Tibial artery (tissue), 4 donors: ENCODE measurements around the gene SMAD3.
"Not testable (repeated sequence)": the region's sequence is repeated elsewhere in the genome, so short reads cannot be mapped to it uniquely, and the experiment has no call there.

Source experiments
- DNase-seq, 2 donors: peaks; one replicate each; pipeline ENCODE4 v3.0.0-alpha.2; 2019
- H3K27ac ChIP-seq, 2 donors: fragments of 200-600 bp; sonication (generic) in 1 of 2; 1 replicate in 1 of 2; 2 replicates in 1 of 2; pipeline ENCODE4 v1.5.1; 2018 to 2019; ENCODE audit warnings: mild to moderate bottlenecking in 1 of 2
- H3K27me3 ChIP-seq, 2 donors: fragments of 200-600 bp; sonication (generic) in 1 of 2; one replicate each; pipeline versions ENCODE4 v1.5.1 to v1.6.0; 2016 to 2019
- H3K36me3 ChIP-seq, 3 donors: fragments of 200-600 bp; sonication (generic) in 2 of 3; one replicate each; pipeline ENCODE4 v1.5.1; 2016 to 2019; ENCODE audit warnings: mild to moderate bottlenecking in 2 of 3
- H3K4me1 ChIP-seq, 4 donors: fragments of 200-600 bp; sonication (generic) in 2 of 4; 1 replicate in 3 of 4; 2 replicates in 1 of 4; pipeline ENCODE4 v1.5.1; 2016 to 2019
- H3K4me3 ChIP-seq, 2 donors: fragments of 200-600 bp; sonication (generic) in 1 of 2; 1 replicate in 1 of 2; 2 replicates in 1 of 2; pipeline ENCODE4 v1.5.1; 2018 to 2019; ENCODE audit warnings: mild to moderate bottlenecking in 2 of 2
- H3K9me3 ChIP-seq, 3 donors: fragments of 200-600 bp; sonication (generic) in 1 of 3; one replicate each; pipeline ENCODE4 v1.5.1; 2016 to 2019
- CTCF ChIP-seq, 2 experiments: fragments of 200-600 bp in 1 of 2; fragments of 450-650 bp in 1 of 2; IDR thresholded peaks; one replicate each; pipeline ENCODE4 v1.5.1; 2017 to 2019; ENCODE audit warnings: antibody characterized with exemption in 2 of 2, mild to moderate bottlenecking in 1 of 2, moderate library complexity in 1 of 2
- intact Hi-C: fragments of 100-400 bp; cut with DNase I; formaldehyde crosslinking; loops from one replicate; pipeline ENCODE4 v1.15.0; 2023; ENCODE audit warnings: low total_unique reads

The SMAD3 gene

GRCh38 chr15:67019884-67020520 is 45.4 kb upstream of the SMAD3 start:
- intact Hi-C loops = no loop called here
- H3K27ac ChIP-seq = no peak overlapping the region
- H3K36me3 ChIP-seq = no peaks in the 10 kb centered on the region
- TF ChIP-seq CTCF (IDR thresholded peaks at IDR 0.05) = no peak
- no peaks in the 10 kb centered on the region for H3K27me3 ChIP-seq
- H3K4me3 ChIP-seq = no peak overlapping the region
- H3K9me3 ChIP-seq = no peaks in the 10 kb centered on the region
- no peak for DNase-seq
- peaks cover under 1 to 15% (median 14%) of the 10 kb centered on the region in 4 donors for H3K4me1 ChIP-seq

- DNase-seq, H3K9me3 ChIP-seq, intact Hi-C loops, H3K27ac ChIP-seq, H3K27me3 ChIP-seq, H3K36me3 ChIP-seq, H3K4me3 ChIP-seq: not testable (repeated sequence)
- peaks cover 7 to 21% (median 21%) of the 10 kb centered on the region in 4 donors for H3K4me1 ChIP-seq
These were observed 44.7 kb upstream of the SMAD3 start for GRCh38 chr15:67020668-67021067.

- H3K9me3 ChIP-seq = no peaks in the 10 kb centered on the region
- H3K4me3 ChIP-seq = no peak overlapping the region
- no peak for DNase-seq
- no peak for TF ChIP-seq CTCF (IDR thresholded peaks at IDR 0.05)
- no peak overlapping the region for H3K27ac ChIP-seq
- no peaks in the 10 kb centered on the region for H3K27me3 ChIP-seq
- intact Hi-C loops = no loop called here
- H3K4me1 ChIP-seq = peaks cover 7 to 29% (median 26%) of the 10 kb centered on the region in 4 donors
- H3K36me3 ChIP-seq = no peaks in the 10 kb centered on the region
These were observed 43.9 kb upstream of the SMAD3 start for GRCh38 chr15:67021455-67021854.

DNA sequence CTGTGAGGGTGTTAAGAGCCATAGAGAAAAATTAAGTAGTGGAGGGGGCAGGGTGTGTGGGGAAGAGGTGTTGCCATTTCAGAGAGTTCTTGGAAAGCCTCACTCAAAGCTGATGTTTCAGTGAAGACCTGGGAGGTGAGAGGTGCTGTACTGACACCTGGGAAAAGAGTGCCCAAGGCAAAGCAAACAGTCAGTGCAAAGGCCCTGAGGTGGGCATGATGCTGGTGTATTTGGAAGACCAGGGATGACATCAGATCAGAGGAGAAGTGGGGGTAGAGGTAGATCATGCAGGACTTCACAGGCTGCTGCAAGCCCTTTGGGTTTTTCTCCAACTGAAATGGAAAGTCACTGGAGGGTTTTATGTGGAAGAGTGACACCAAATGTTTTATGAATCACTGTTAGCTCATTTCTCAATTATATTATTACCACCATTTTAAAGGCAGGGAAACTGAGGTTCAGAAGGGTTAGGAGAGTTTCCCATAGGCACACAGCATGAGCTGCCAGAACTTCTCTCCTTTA is 42.8 kb upstream of the SMAD3 start:
- no peak overlapping the region for H3K27ac ChIP-seq
- H3K36me3 ChIP-seq = no peaks in the 10 kb centered on the region
- no peak for TF ChIP-seq CTCF (IDR thresholded peaks at IDR 0.05)
- H3K27me3 ChIP-seq = no peaks in the 10 kb centered on the region
- no peak overlapping the region for H3K4me3 ChIP-seq
- no peak for DNase-seq
- H3K9me3 ChIP-seq = no peaks in the 10 kb centered on the region
- intact Hi-C loops = no loop called here
- peaks cover 7 to 34% (median 27%) of the 10 kb centered on the region in 4 donors for H3K4me1 ChIP-seq

DNA sequence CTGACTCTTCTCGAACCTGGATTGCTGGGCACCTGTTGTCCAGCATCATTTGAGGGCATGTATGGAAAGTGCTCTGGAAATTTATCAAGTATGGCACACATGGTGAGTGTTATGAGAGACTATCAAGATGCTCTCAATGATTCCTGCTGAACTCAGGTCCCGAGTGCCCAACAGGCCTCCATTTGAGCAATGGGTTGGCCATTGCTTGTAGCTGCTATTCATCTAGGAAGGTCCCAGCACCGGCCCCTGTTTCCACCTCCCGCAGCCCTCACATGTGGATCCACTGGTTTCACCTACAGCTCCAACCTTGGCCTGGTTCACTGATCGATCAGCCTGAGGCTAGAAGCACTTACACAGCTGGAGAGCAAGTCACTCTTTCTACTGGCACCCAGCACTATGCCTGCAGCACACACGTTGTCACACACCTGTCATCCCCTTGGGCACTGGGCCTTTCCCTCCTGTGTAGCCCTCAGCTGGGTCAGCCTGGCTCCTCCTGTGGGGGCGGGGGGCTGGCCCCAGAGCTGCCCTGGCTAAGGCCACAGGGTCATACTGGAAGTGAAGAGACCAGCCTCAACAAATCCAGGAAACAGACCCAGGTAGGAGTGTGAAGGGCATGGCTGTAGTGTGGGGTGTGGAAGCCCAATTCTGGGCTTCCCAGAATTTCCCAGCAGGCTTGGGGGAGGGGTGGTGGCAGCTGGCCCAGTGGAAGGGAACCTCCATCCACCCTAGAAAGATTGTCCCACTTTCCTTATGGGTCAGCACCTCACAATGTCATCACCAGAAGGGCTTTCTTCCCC is 41.7 kb upstream of the SMAD3 start:
- no peak overlapping the region for H3K4me3 ChIP-seq
- no peaks in the 10 kb centered on the region for H3K36me3 ChIP-seq
- H3K9me3 ChIP-seq = no peaks in the 10 kb centered on the region
- intact Hi-C loops = no loop called here
- no peak for DNase-seq
- H3K27ac ChIP-seq = peak overlapping the region in 1 of 2 donors; percentile 25
- peaks cover 7 to 34% (median 27%) of the 10 kb centered on the region in 4 donors for H3K4me1 ChIP-seq
- no peak for TF ChIP-seq CTCF (IDR thresholded peaks at IDR 0.05)
- H3K27me3 ChIP-seq = no peaks in the 10 kb centered on the region
